ENCODE data around the gene CUX1. TPM values are rescaled to one million over a fixed set of nuclear protein-coding genes. Genes with fewer than 3 reads are reported as not detected.
"Not testable (repeated sequence)": the region's sequence is repeated elsewhere in the genome, so short reads cannot be mapped to it uniquely, and the experiment has no call there.

Gene CUX1
- total and polyA plus RNA-seq, 4 donors = 40.5 to 138 (median 69.1) TPM

GRCh38 chr7:102297487-102298218 lies 480.2 kb downstream of the CUX1 start:
- TF ChIP-seq CTCF (IDR thresholded peaks at IDR 0.05; ENCODE audit: control extremely low read depth, extremely low read depth) = no peak
- no peak overlapping the region for H3K4me3 ChIP-seq
- no peak for ATAC-seq (ENCODE audit: insufficient read depth, low FRiP score)
- H3K9me3 ChIP-seq (ENCODE audit: control insufficient read depth in 4 of 4, insufficient read depth in 3 of 4, low read length in 3 of 4) = no peaks in the 10 kb centered on the region
- DNase-seq = no peak
- no peaks in the 10 kb centered on the region for H3K36me3 ChIP-seq (ENCODE audit: control insufficient read depth in 4 of 4, insufficient read depth in 4 of 4, low read length in 4 of 4)
- no peak overlapping the region for H3K9ac ChIP-seq (ENCODE audit: insufficient read depth in 1 of 2, low read length in 2 of 2)
- 94 to 96% methylated on average over 10 of the region's 10 CpGs for WGBS, 2 donors
- no peaks in the 10 kb centered on the region for H3K4me1 ChIP-seq (ENCODE audit: control insufficient read depth in 5 of 5, insufficient read depth in 5 of 5, low read length in 5 of 5)
- peaks cover 0 to 7% (median 2%) of the 10 kb centered on the region in 3 donors for H3K27me3 ChIP-seq (ENCODE audit: control insufficient read depth in 3 of 3, insufficient read depth in 3 of 3, low read length in 2 of 3)
- H3K27ac ChIP-seq (ENCODE audit: low read depth in 1 of 2, low read length in 1 of 2) = no peak overlapping the region

GRCh38 chr7:102300643-102301221 lies 483.3 kb downstream of the CUX1 start:
- H3K9ac ChIP-seq (ENCODE audit: insufficient read depth in 1 of 2, low read length in 2 of 2) = no peak overlapping the region
- no peaks in the 10 kb centered on the region for H3K9me3 ChIP-seq (ENCODE audit: control insufficient read depth in 4 of 4, insufficient read depth in 3 of 4, low read length in 3 of 4)
- no peak overlapping the region for H3K4me3 ChIP-seq
- TF ChIP-seq CTCF (IDR thresholded peaks at IDR 0.05; ENCODE audit: control extremely low read depth, extremely low read depth) = no peak
- no peaks in the 10 kb centered on the region for H3K36me3 ChIP-seq (ENCODE audit: control insufficient read depth in 4 of 4, insufficient read depth in 4 of 4, low read length in 4 of 4)
- no peak for ATAC-seq (ENCODE audit: insufficient read depth, low FRiP score)
- no peak overlapping the region for H3K27ac ChIP-seq (ENCODE audit: low read depth in 1 of 2, low read length in 1 of 2)
- peaks cover 0 to 4% (median 0%) of the 10 kb centered on the region in 5 donors for H3K4me1 ChIP-seq (ENCODE audit: control insufficient read depth in 5 of 5, insufficient read depth in 5 of 5, low read length in 5 of 5)
- 62 to 76% methylated on average over 84 of the region's 84 CpGs for WGBS, 2 donors
- peaks cover 0 to 7% (median 2%) of the 10 kb centered on the region in 3 donors for H3K27me3 ChIP-seq (ENCODE audit: control insufficient read depth in 3 of 3, insufficient read depth in 3 of 3, low read length in 2 of 3)
- DNase-seq = peak in 2 of 3 donors; percentile 19 to 51

- 95 to 96% methylated on average over 14 of the region's 14 CpGs for WGBS, 2 donors
- not testable (repeated sequence) for H3K9me3 ChIP-seq (ENCODE audit: control insufficient read depth in 4 of 4, insufficient read depth in 3 of 4, low read length in 3 of 4); H3K36me3 ChIP-seq (ENCODE audit: control insufficient read depth in 4 of 4, insufficient read depth in 4 of 4, low read length in 4 of 4); H3K27me3 ChIP-seq (ENCODE audit: control insufficient read depth in 3 of 3, insufficient read depth in 3 of 3, low read length in 2 of 3); H3K9ac ChIP-seq (ENCODE audit: insufficient read depth in 1 of 2, low read length in 2 of 2); H3K4me1 ChIP-seq (ENCODE audit: control insufficient read depth in 5 of 5, insufficient read depth in 5 of 5, low read length in 5 of 5); H3K4me3 ChIP-seq; DNase-seq; H3K27ac ChIP-seq (ENCODE audit: low read depth in 1 of 2, low read length in 1 of 2); ATAC-seq (ENCODE audit: insufficient read depth, low FRiP score)
Observed at GRCh38 chr7:102301367-102301766, 483.9 kb downstream of the CUX1 start.

- Histone ChIP-seq H3K9me3 (ENCODE audit: control insufficient read depth in 4 of 4, insufficient read depth in 3 of 4, low read length in 3 of 4) (no peaks in the 10 kb centered on the region), H3K4me1 (ENCODE audit: control insufficient read depth in 5 of 5, insufficient read depth in 5 of 5, low read length in 5 of 5) (peaks cover 0 to 9% (median 3%) of the 10 kb centered on the region in 5 donors), H3K27me3 (ENCODE audit: control insufficient read depth in 3 of 3, insufficient read depth in 3 of 3, low read length in 2 of 3) (peaks cover 0 to 7% (median 2%) of the 10 kb centered on the region in 3 donors), H3K9ac (ENCODE audit: insufficient read depth in 1 of 2, low read length in 2 of 2) (no peak overlapping the region), H3K36me3 (ENCODE audit: control insufficient read depth in 4 of 4, insufficient read depth in 4 of 4, low read length in 4 of 4) (no peaks in the 10 kb centered on the region), H3K4me3 (no peak overlapping the region), H3K27ac (ENCODE audit: low read depth in 1 of 2, low read length in 1 of 2) (no peak overlapping the region)
- DNase-seq (no peak), ATAC-seq (ENCODE audit: insufficient read depth, low FRiP score) (no peak)
- TF ChIP-seq CTCF (IDR thresholded peaks at IDR 0.05; ENCODE audit: control extremely low read depth, extremely low read depth) = no peak
- 88 to 95% methylated on average over 6 of the region's 6 CpGs for WGBS, 2 donors
Observed at GRCh38 chr7:102302025-102302424, 484.6 kb downstream of the CUX1 start.
